HEK293 (cell line): ENCODE measurements around the gene PPP5C.

Source experiments
- CTCF ChIA-PET: fragments of 350-600 bp; formaldehyde crosslinking; extraction: SDS; loops from one replicate; lab custom pipeline; 2021; ENCODE audit warnings: antibody characterized with exemption; lab: Yijun Ruan, JAX
- POLR2A ChIA-PET: fragments of 300-600 bp; formaldehyde crosslinking; extraction: SDS; loops from one replicate; lab custom pipeline; 2020; ENCODE audit warnings: antibody characterized with exemption, inconsistent platforms; lab: Yijun Ruan, JAX
- H3K27ac ChIP-seq: fragments of 200-500 bp; sonication (Bioruptor generic); 2 replicates; pipeline ENCODE4 v1.5.1; 2014; ENCODE audit warnings: low read depth, low read length, control low read depth, inconsistent platforms; ENCODE audit errors: extremely low read depth
- H3K36me3 ChIP-seq, 2 experiments: fragments of 200-500 bp in 1 of 2; sonication (Bioruptor generic) in 1 of 2; 1 replicate in 1 of 2; 2 replicates in 1 of 2; pipeline ENCODE4 v1.5.1; 2014 to 2017; ENCODE audit warnings: inconsistent platforms in 2 of 2, low read length in 2 of 2; ENCODE audit not compliant: control insufficient read depth in 2 of 2, insufficient read depth in 1 of 2
- H3K4me1 ChIP-seq: fragments of 200-500 bp; sonication (Bioruptor generic); 2 replicates; pipeline ENCODE4 v1.5.1; 2014; ENCODE audit warnings: mild to moderate bottlenecking, low read length, inconsistent platforms; ENCODE audit not compliant: control insufficient read depth, insufficient read depth
- H3K4me3 ChIP-seq: 2 replicates; pipeline ENCODE4 v1.5.1; 2011; ENCODE audit warnings: low read depth, mild to moderate bottlenecking, control low read depth, low read length, moderate library complexity
- H3K9me3 ChIP-seq: fragments of 200-500 bp; sonication (Bioruptor generic); 2 replicates; pipeline ENCODE4 v1.5.1; 2014; ENCODE audit warnings: low read depth, low read length, inconsistent platforms; ENCODE audit not compliant: control insufficient read depth, insufficient read depth
- ATF2 ChIP-seq: fragments of 450-650 bp; formaldehyde crosslinking; IDR thresholded peaks from 2 replicates; pipeline ENCODE4 v1.5.1; 2016; ENCODE audit warnings: missing biosample characterization, missing genetic modification characterization, low read depth
- HIC1 ChIP-seq: fragments of 450-650 bp; formaldehyde crosslinking; IDR thresholded peaks from 2 replicates; pipeline ENCODE4 v1.5.1; 2016; ENCODE audit warnings: missing biosample characterization, missing genetic modification characterization
- IKZF3 ChIP-seq: fragments of 450-650 bp; IDR thresholded peaks from 2 replicates; pipeline ENCODE4 v1.5.0; 2018; ENCODE audit warnings: missing biosample characterization, mild to moderate bottlenecking, missing genetic modification characterization, moderate library complexity
- PBX3 ChIP-seq: sonication (generic); formaldehyde crosslinking; IDR thresholded peaks from 2 replicates; pipeline ENCODE4 v1.8.1; 2022; ENCODE audit warnings: mild to moderate bottlenecking, moderate library complexity, missing genetic modification reagents
- REST ChIP-seq: fragments of 450-650 bp; formaldehyde crosslinking; IDR thresholded peaks from 2 replicates; pipeline ENCODE4 v1.5.1; 2016; ENCODE audit warnings: missing biosample characterization, missing genetic modification characterization
- ZNF146 ChIP-seq: fragments of 450-650 bp; formaldehyde crosslinking; IDR thresholded peaks from 2 replicates; pipeline ENCODE4 v1.5.1; 2016; ENCODE audit warnings: missing biosample characterization, missing genetic modification characterization
- ZNF280D ChIP-seq: fragments of 450-650 bp; formaldehyde crosslinking; IDR thresholded peaks from 2 replicates; pipeline ENCODE4 v1.5.1; 2016; ENCODE audit warnings: missing biosample characterization, missing genetic modification characterization
- ZNF335 ChIP-seq: fragments of 450-650 bp; formaldehyde crosslinking; conservative IDR thresholded peaks from 2 replicates; pipeline ENCODE4 v1.5.1; 2016; ENCODE audit warnings: missing biosample characterization, missing genetic modification characterization
- ZNF488 ChIP-seq: fragments of 450-650 bp; formaldehyde crosslinking; IDR thresholded peaks from 2 replicates; pipeline ENCODE4 v1.5.1; 2016; ENCODE audit warnings: missing biosample characterization, missing genetic modification characterization
- ZNF513 ChIP-seq: fragments of 450-650 bp; IDR thresholded peaks from 2 replicates; pipeline ENCODE4 v1.5.1; 2018; ENCODE audit warnings: missing biosample characterization, missing genetic modification characterization
- ZNF544 ChIP-seq: fragments of 450-650 bp; formaldehyde crosslinking; IDR thresholded peaks from 2 replicates; pipeline ENCODE4 v1.5.0; 2017; ENCODE audit warnings: missing biosample characterization, missing genetic modification characterization
- ZNF561 ChIP-seq: fragments of 450-650 bp; IDR thresholded peaks from 2 replicates; pipeline ENCODE4 v1.5.1; 2018; ENCODE audit warnings: missing biosample characterization, missing genetic modification characterization, borderline replicate concordance
- ZNF626 ChIP-seq: fragments of 450-650 bp; sonication (Bioruptor Pico); formaldehyde crosslinking; IDR thresholded peaks from 2 replicates; pipeline ENCODE4 v1.5.1; 2018; ENCODE audit warnings: missing biosample characterization, missing genetic modification characterization, inconsistent platforms
- ZNF707 ChIP-seq: fragments of 450-650 bp; formaldehyde crosslinking; IDR thresholded peaks from 2 replicates; pipeline ENCODE4 v1.5.1; 2016; ENCODE audit warnings: missing biosample characterization, missing genetic modification characterization
- ZSCAN4 ChIP-seq: fragments of 450-650 bp; formaldehyde crosslinking; IDR thresholded peaks from 2 replicates; pipeline ENCODE4 v1.5.1; 2017; ENCODE audit warnings: missing biosample characterization, missing genetic modification characterization

Gene PPP5C

GRCh38 chr19:46303691-46304397 lies 43.0 kb upstream of the PPP5C start:
- no peak for TF ChIP-seq ZNF488
- TF ChIP-seq ZNF280D (tag by site-specific recombination) = no peak
- no peak for TF ChIP-seq PBX3 (CRISPR knock-in tag)
- no peak for TF ChIP-seq ZNF335 (tag by site-specific recombination)
- TF ChIP-seq ZSCAN4 (tag by site-specific recombination) = no peak
- TF ChIP-seq ZNF626 (tag by site-specific recombination) = no peak
- TF ChIP-seq HIC1 (tag by site-specific recombination) = no peak
- TF ChIP-seq ZNF146 (tag by site-specific recombination) = no peak
- ChIA-PET POLR2A (no interaction called here), CTCF (no interaction called here)
- Histone ChIP-seq H3K9me3 (no peaks in the 10 kb centered on the region), H3K4me3 (no peak overlapping the region), H3K36me3 (no peaks in the 10 kb centered on the region), H3K27ac (no peak overlapping the region), H3K4me1 (peaks cover 12% of the 10 kb centered on the region)

GRCh38 chr19:46306501-46306900 lies 40.4 kb upstream of the PPP5C start:
- Histone ChIP-seq H3K4me3 (no peak overlapping the region), H3K4me1 (no peaks in the 10 kb centered on the region), H3K9me3 (no peaks in the 10 kb centered on the region), H3K27ac (no peak overlapping the region), H3K36me3 (no peaks in the 10 kb centered on the region)
- TF ChIP-seq REST (tag by site-specific recombination) = no peak
- no peak for TF ChIP-seq ATF2
- no peak for TF ChIP-seq ZNF513 (tag by site-specific recombination)
- TF ChIP-seq ZNF544 (tag by site-specific recombination) = no peak
- peak; percentile 98 for TF ChIP-seq ZNF707 (tag by site-specific recombination)
- TF ChIP-seq IKZF3 (tag by site-specific recombination) = no peak
- no peak for TF ChIP-seq ZNF561 (tag by site-specific recombination)
- ChIA-PET CTCF (interaction anchor here (0.6 to 1.0 kb wide), 4 partner anchors 37 to 282 kb away, joined by 3 to 4 read pairs (median 3); partner anchors contain the start of gene PPP5C), POLR2A (no interaction called here)
